Activated naive CD4-positive, alpha-beta T cell treated with anti-CD3 and anti-CD28 coated beads, Interleukin-2, amount 10 ng/mL, durations not matched to agents 7 days and 5 days (primary cell): ENCODE measurements around the gene TMEM106A.
A peak's percentile ranks its signal among the peaks of the same experiment; 100 is the strongest.
"Not testable (repeated sequence)": the region's sequence is repeated elsewhere in the genome, so short reads cannot be mapped to it uniquely, and the experiment has no call there.

Experiments used
- CTCF ChIA-PET: fragments of 350-600 bp; sonication (Branson Sonifier 250); formaldehyde crosslinking; loops from one replicate; lab custom pipeline; 2021; ENCODE audit warnings: antibody characterized with exemption; lab: Charles Lee
- DNase-seq: peaks from one replicate; pipeline ENCODE4 v3.0.0-alpha.2; 2020
- H3K27ac Mint-ChIP-seq: one replicate; pipeline ENCODE4 v1.8.0; 2021; ENCODE audit warnings: mild to moderate bottlenecking, moderate library complexity, mixed read lengths
- H3K27me3 Mint-ChIP-seq: one replicate; pipeline ENCODE4 v1.8.0; 2021; ENCODE audit warnings: mild to moderate bottlenecking, mixed read lengths
- H3K36me3 Mint-ChIP-seq: one replicate; pipeline ENCODE4 v1.8.0; 2021; ENCODE audit warnings: mixed read lengths
- H3K4me1 Mint-ChIP-seq: one replicate; pipeline ENCODE4 v1.8.0; 2021; ENCODE audit warnings: mixed read lengths
- H3K4me3 Mint-ChIP-seq: one replicate; pipeline ENCODE4 v1.8.0; 2021; ENCODE audit warnings: mild to moderate bottlenecking, moderate library complexity, mixed read lengths
- H3K9me3 Mint-ChIP-seq: one replicate; pipeline ENCODE4 v1.8.0; 2021; ENCODE audit warnings: mixed read lengths

Gene TMEM106A

GRCh38 chr17:43211480-43212402 lies at the start of gene TMEM106A:
TMEM106A (plus strand) TSS chr17:43211875; CDS start chr17:43213042, 1,167 bp downstream.
- CTCF ChIA-PET = interaction anchor here (0.7 to 1.8 kb wide), 4 partner anchors 59 to 151 kb away, joined by 3 to 7 read pairs (median 4); no protein-coding TSS in a partner anchor
- Mint-ChIP-seq H3K4me3 (peak within 1 kb of the TSS; percentile 98), H3K27me3 (no peaks in the 10 kb centered on the region), H3K9me3 (no peaks in the 10 kb centered on the region), H3K36me3 (peaks cover 48% of the 10 kb centered on the region), H3K27ac (peak within 1 kb of the TSS; percentile 92), H3K4me1 (peaks cover 39% of the 10 kb centered on the region)
- peak; percentile 83 for DNase-seq

GRCh38 chr17:43165971-43166370 lies 45.7 kb upstream of the TMEM106A start:
- H3K4me1 Mint-ChIP-seq, H3K9me3 Mint-ChIP-seq, DNase-seq, H3K4me3 Mint-ChIP-seq, CTCF ChIA-PET, H3K27me3 Mint-ChIP-seq, H3K36me3 Mint-ChIP-seq: not testable (repeated sequence)
- H3K27ac Mint-ChIP-seq = peak overlapping the region; percentile 25

- Mint-ChIP-seq H3K4me1 (peaks cover 27% of the 10 kb centered on the region), H3K4me3 (no peak overlapping the region), H3K27ac (no peak overlapping the region), H3K27me3 (no peaks in the 10 kb centered on the region), H3K9me3 (no peaks in the 10 kb centered on the region), H3K36me3 (peaks cover 12% of the 10 kb centered on the region)
- DNase-seq = peak; percentile 34
- CTCF ChIA-PET = no interaction called here
Measured at GRCh38 chr17:43169561-43170139, 42.0 kb upstream of the TMEM106A start.

GRCh38 chr17:43170140-43170765 lies 41.4 kb upstream of the TMEM106A start:
- no peaks in the 10 kb centered on the region for H3K27me3 Mint-ChIP-seq
- CTCF ChIA-PET = no interaction called here
- H3K27ac Mint-ChIP-seq = no peak overlapping the region

GRCh38 chr17:43170766-43171585 lies 40.7 kb upstream of the TMEM106A start, which contains the start of gene NBR1:
NBR1 (plus strand) TSS chr17:43171214; CDS start chr17:43175800, 4,586 bp downstream.
- Mint-ChIP-seq H3K9me3 (no peaks in the 10 kb centered on the region), H3K27me3 (no peaks in the 10 kb centered on the region), H3K4me3 (no peak within 1 kb of the TSS), H3K27ac (no peak within 1 kb of the TSS), H3K36me3 (peaks cover 18% of the 10 kb centered on the region), H3K4me1 (peaks cover 35% of the 10 kb centered on the region)
- peak; percentile 98 for DNase-seq
- CTCF ChIA-PET = interaction anchor here (1.0 to 1.2 kb wide), 2 partner anchors 42 to 47 kb away, joined by 3 to 4 read pairs; no protein-coding TSS in a partner anchor

More at GRCh38 chr17:43170140-43170765, 41.4 kb upstream of the TMEM106A start:
- Mint-ChIP-seq H3K4me1 (peaks cover 30% of the 10 kb centered on the region), H3K4me3 (no peak overlapping the region), H3K36me3 (peaks cover 14% of the 10 kb centered on the region), H3K9me3 (no peaks in the 10 kb centered on the region)
- peak; percentile 94 for DNase-seq

- Mint-ChIP-seq H3K36me3 (peaks cover 22% of the 10 kb centered on the region), H3K9me3 (no peaks in the 10 kb centered on the region), H3K27ac (no peak overlapping the region), H3K4me3 (no peak overlapping the region), H3K4me1 (peaks cover 38% of the 10 kb centered on the region), H3K27me3 (no peaks in the 10 kb centered on the region)
- DNase-seq = no peak
- CTCF ChIA-PET = interaction anchor here (0.9 to 1.2 kb wide), 3 partner anchors 18 to 46 kb away, joined by 3 to 4 read pairs (median 3); no protein-coding TSS in a partner anchor
Measured at GRCh38 chr17:43171586-43172487, 39.8 kb upstream of the TMEM106A start.

GRCh38 chr17:43175213-43176118 lies 36.2 kb upstream of the TMEM106A start:
- CTCF ChIA-PET = no interaction called here
- H3K36me3 Mint-ChIP-seq = peaks cover 41% of the 10 kb centered on the region
- H3K27me3 Mint-ChIP-seq = no peaks in the 10 kb centered on the region
- no peak overlapping the region for H3K4me3 Mint-ChIP-seq
- peaks cover 41% of the 10 kb centered on the region for H3K4me1 Mint-ChIP-seq
- no peaks in the 10 kb centered on the region for H3K9me3 Mint-ChIP-seq
- H3K27ac Mint-ChIP-seq = peak overlapping the region; percentile 78
- DNase-seq = no peak

GRCh38 chr17:43176119-43176570 lies 35.5 kb upstream of the TMEM106A start:
- Mint-ChIP-seq H3K27me3 (no peaks in the 10 kb centered on the region), H3K4me3 (peak overlapping the region; percentile 10)

GRCh38 chr17:43183921-43184320 lies 27.8 kb upstream of the TMEM106A start:
- CTCF ChIA-PET = no interaction called here
- Mint-ChIP-seq H3K4me3 (no peak overlapping the region), H3K27me3 (no peaks in the 10 kb centered on the region), H3K36me3 (peaks cover 28% of the 10 kb centered on the region), H3K4me1 (no peaks in the 10 kb centered on the region), H3K27ac (no peak overlapping the region), H3K9me3 (no peaks in the 10 kb centered on the region)
- no peak for DNase-seq

More at GRCh38 chr17:43176119-43176570, 35.5 kb upstream of the TMEM106A start:
- peak overlapping the region; percentile 78 for H3K27ac Mint-ChIP-seq
- peaks cover 41% of the 10 kb centered on the region for H3K36me3 Mint-ChIP-seq
- H3K9me3 Mint-ChIP-seq = no peaks in the 10 kb centered on the region
- CTCF ChIA-PET = no interaction called here
- peaks cover 41% of the 10 kb centered on the region for H3K4me1 Mint-ChIP-seq
- no peak for DNase-seq

- H3K4me3 Mint-ChIP-seq, H3K9me3 Mint-ChIP-seq, H3K27ac Mint-ChIP-seq, H3K27me3 Mint-ChIP-seq, H3K4me1 Mint-ChIP-seq, DNase-seq, CTCF ChIA-PET: not testable (repeated sequence)
- peaks cover 45% of the 10 kb centered on the region for H3K36me3 Mint-ChIP-seq
Measured at GRCh38 chr17:43186656-43187055, 25.0 kb upstream of the TMEM106A start.

GRCh38 chr17:43193251-43193650 lies 18.4 kb upstream of the TMEM106A start:
- H3K27me3 Mint-ChIP-seq = no peaks in the 10 kb centered on the region
- CTCF ChIA-PET = no interaction called here
- no peaks in the 10 kb centered on the region for H3K4me1 Mint-ChIP-seq
- H3K4me3 Mint-ChIP-seq = no peak overlapping the region
- no peak overlapping the region for H3K27ac Mint-ChIP-seq
- no peak for DNase-seq
- no peaks in the 10 kb centered on the region for H3K9me3 Mint-ChIP-seq
- H3K36me3 Mint-ChIP-seq = peaks cover 65% of the 10 kb centered on the region

- no peak for DNase-seq
- peaks cover 59% of the 10 kb centered on the region for H3K36me3 Mint-ChIP-seq
- no peak overlapping the region for H3K27ac Mint-ChIP-seq
Measured at GRCh38 chr17:43199633-43200032, 12.0 kb upstream of the TMEM106A start.

More at GRCh38 chr17:43199633-43200032, 12.0 kb upstream of the TMEM106A start:
- Mint-ChIP-seq H3K4me3 (no peak overlapping the region), H3K4me1 (no peaks in the 10 kb centered on the region), H3K27me3 (no peaks in the 10 kb centered on the region), H3K9me3 (no peaks in the 10 kb centered on the region)
- CTCF ChIA-PET = interaction anchor here (0.6 kb wide), 1 partner anchor 152 kb away, joined by 3 read pairs; no protein-coding TSS in a partner anchor
